Measurements from ENCODE around the gene MAD1L1.

The MAD1L1 gene

GRCh38 chr7:1894313-1894900, 338.3 kb downstream of the MAD1L1 start:
- no peak for DNase-seq (ENCODE audit: low read depth, low spot score)
- Histone ChIP-seq H3K4me3 (no peak overlapping the region), H3K27ac (no peak overlapping the region), H3K36me3 (ENCODE audit: insufficient read depth, low read length) (no peaks in the 10 kb centered on the region), H3K9me3 (ENCODE audit: low read depth, low read length) (no peaks in the 10 kb centered on the region), H3K9ac (ENCODE audit: insufficient read length) (no peak overlapping the region)
- no peak for TF ChIP-seq FOXP2 (optimal IDR thresholded peaks at IDR 0.05; ENCODE audit: control extremely low read depth, extremely low read length, insufficient read depth)
- no peak for TF ChIP-seq EZH2 (IDR thresholded peaks at IDR 0.05)
- TF ChIP-seq POLR2AphosphoS5 (IDR thresholded peaks at IDR 0.05; ENCODE audit: borderline replicate concordance, low read depth, low read length), result no peak

- TF ChIP-seq EZH2 (IDR thresholded peaks at IDR 0.05), result no peak
- H3K36me3 ChIP-seq (ENCODE audit: insufficient read depth, low read length), result peaks cover 2% of the 10 kb centered on the region; the same call in 1 of the 2 replicates
- H3K9me3 ChIP-seq (ENCODE audit: low read depth, low read length), result no peaks in the 10 kb centered on the region
- DNase-seq (ENCODE audit: low read depth, low spot score), result no peak
- H3K9ac ChIP-seq (ENCODE audit: insufficient read length), result no peak overlapping the region
- no peak overlapping the region for H3K27ac ChIP-seq
- H3K4me3 ChIP-seq, result no peak overlapping the region
Measured at GRCh38 chr7:1893451-1893850, 339.3 kb downstream of the MAD1L1 start.

GRCh38 chr7:1893036-1893435, 339.7 kb downstream of the MAD1L1 start:
- TF ChIP-seq EZH2 (IDR thresholded peaks at IDR 0.05) (no peak), FOXP2 (optimal IDR thresholded peaks at IDR 0.05; ENCODE audit: control extremely low read depth, extremely low read length, insufficient read depth) (no peak), POLR2AphosphoS5 (IDR thresholded peaks at IDR 0.05; ENCODE audit: borderline replicate concordance, low read depth, low read length) (no peak)

GRCh38 chr7:1892011-1892965, 340.5 kb downstream of the MAD1L1 start:
- Histone ChIP-seq H3K9me3 (ENCODE audit: low read depth, low read length) (no peaks in the 10 kb centered on the region), H3K36me3 (ENCODE audit: insufficient read depth, low read length) (peaks cover 12% of the 10 kb centered on the region; the same call in 1 of the 2 replicates), H3K4me3 (no peak overlapping the region), H3K9ac (ENCODE audit: insufficient read length) (no peak overlapping the region), H3K27ac (no peak overlapping the region)
- TF ChIP-seq EZH2 (IDR thresholded peaks at IDR 0.05) (no peak), FOXP2 (optimal IDR thresholded peaks at IDR 0.05; ENCODE audit: control extremely low read depth, extremely low read length, insufficient read depth) (no peak), POLR2AphosphoS5 (IDR thresholded peaks at IDR 0.05; ENCODE audit: borderline replicate concordance, low read depth, low read length) (no peak)
- DNase-seq (ENCODE audit: low read depth, low spot score), result no peak

More at GRCh38 chr7:1893036-1893435, 339.7 kb downstream of the MAD1L1 start:
- Histone ChIP-seq H3K9me3 (ENCODE audit: low read depth, low read length) (no peaks in the 10 kb centered on the region), H3K27ac (no peak overlapping the region), H3K9ac (ENCODE audit: insufficient read length) (no peak overlapping the region), H3K36me3 (ENCODE audit: insufficient read depth, low read length) (peaks cover 7% of the 10 kb centered on the region; the same call in 1 of the 2 replicates), H3K4me3 (no peak overlapping the region)
- no peak for DNase-seq (ENCODE audit: low read depth, low spot score)

GRCh38 chr7:1890289-1891235, 342.2 kb downstream of the MAD1L1 start:
- no peak for DNase-seq (ENCODE audit: low read depth, low spot score)
- peaks cover 12% of the 10 kb centered on the region; the same call in 1 of the 2 replicates for H3K36me3 ChIP-seq (ENCODE audit: insufficient read depth, low read length)

GRCh38 chr7:1889556-1890181, 343.1 kb downstream of the MAD1L1 start:
- no peak for DNase-seq (ENCODE audit: low read depth, low spot score)

More at GRCh38 chr7:1890289-1891235, 342.2 kb downstream of the MAD1L1 start:
- Histone ChIP-seq H3K9me3 (ENCODE audit: low read depth, low read length) (no peaks in the 10 kb centered on the region), H3K9ac (ENCODE audit: insufficient read length) (no peak overlapping the region), H3K27ac (no peak overlapping the region), H3K4me3 (no peak overlapping the region)
- TF ChIP-seq POLR2AphosphoS5 (IDR thresholded peaks at IDR 0.05; ENCODE audit: borderline replicate concordance, low read depth, low read length) (no peak), EZH2 (IDR thresholded peaks at IDR 0.05) (no peak), FOXP2 (optimal IDR thresholded peaks at IDR 0.05; ENCODE audit: control extremely low read depth, extremely low read length, insufficient read depth) (no peak)

GRCh38 chr7:1889091-1889490, 343.7 kb downstream of the MAD1L1 start:
- no peaks in the 10 kb centered on the region for H3K9me3 ChIP-seq (ENCODE audit: low read depth, low read length)
- H3K27ac ChIP-seq, result no peak overlapping the region
- peaks cover 12% of the 10 kb centered on the region; the same call in 1 of the 2 replicates for H3K36me3 ChIP-seq (ENCODE audit: insufficient read depth, low read length)
- no peak overlapping the region for H3K4me3 ChIP-seq
- TF ChIP-seq FOXP2 (optimal IDR thresholded peaks at IDR 0.05; ENCODE audit: control extremely low read depth, extremely low read length, insufficient read depth), result no peak
- TF ChIP-seq EZH2 (IDR thresholded peaks at IDR 0.05), result no peak
- no peak for TF ChIP-seq POLR2AphosphoS5 (IDR thresholded peaks at IDR 0.05; ENCODE audit: borderline replicate concordance, low read depth, low read length)
- no peak for DNase-seq (ENCODE audit: low read depth, low spot score)
- no peak overlapping the region for H3K9ac ChIP-seq (ENCODE audit: insufficient read length)

More at GRCh38 chr7:1889556-1890181, 343.1 kb downstream of the MAD1L1 start:
- no peak overlapping the region for H3K4me3 ChIP-seq
- H3K27ac ChIP-seq, result no peak overlapping the region
- no peaks in the 10 kb centered on the region for H3K9me3 ChIP-seq (ENCODE audit: low read depth, low read length)
- no peak for TF ChIP-seq FOXP2 (optimal IDR thresholded peaks at IDR 0.05; ENCODE audit: control extremely low read depth, extremely low read length, insufficient read depth)
- no peak for TF ChIP-seq POLR2AphosphoS5 (IDR thresholded peaks at IDR 0.05; ENCODE audit: borderline replicate concordance, low read depth, low read length)
- no peak for TF ChIP-seq EZH2 (IDR thresholded peaks at IDR 0.05)
- peaks cover 12% of the 10 kb centered on the region; the same call in 1 of the 2 replicates for H3K36me3 ChIP-seq (ENCODE audit: insufficient read depth, low read length)
- no peak overlapping the region for H3K9ac ChIP-seq (ENCODE audit: insufficient read length)
